SKM-1 treated with dmso at 0.1 percent for 144 hours (cell line): ENCODE measurements around the gene TSNAX.

Source experiments
- DNase-seq: peaks from one replicate; lab custom pipeline; 2025; ENCODE audit not compliant: unreplicated experiment; lab: John Stamatoyannopoulos, UW

TSNAX gene

DNA sequence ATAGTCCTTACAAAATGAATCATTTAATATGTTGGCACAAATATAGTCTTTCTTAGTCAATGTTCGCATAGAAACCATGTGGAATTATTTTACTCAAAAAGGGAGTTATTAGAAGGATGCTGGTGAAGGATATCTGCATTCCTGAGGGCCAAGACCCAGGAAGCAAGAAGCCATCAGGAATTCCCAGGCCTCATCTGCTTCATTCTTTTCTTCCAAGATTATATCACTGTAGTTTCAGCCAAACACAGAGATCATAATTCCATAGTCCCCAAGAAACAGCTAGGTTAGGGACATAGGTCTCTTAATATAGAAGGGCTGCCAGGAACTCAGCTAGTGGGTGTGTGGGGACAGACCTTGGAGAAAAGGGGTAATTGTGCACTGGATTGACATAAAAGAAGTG, 69.5 kb downstream of the TSNAX start:
- no peak for DNase-seq

DNA sequence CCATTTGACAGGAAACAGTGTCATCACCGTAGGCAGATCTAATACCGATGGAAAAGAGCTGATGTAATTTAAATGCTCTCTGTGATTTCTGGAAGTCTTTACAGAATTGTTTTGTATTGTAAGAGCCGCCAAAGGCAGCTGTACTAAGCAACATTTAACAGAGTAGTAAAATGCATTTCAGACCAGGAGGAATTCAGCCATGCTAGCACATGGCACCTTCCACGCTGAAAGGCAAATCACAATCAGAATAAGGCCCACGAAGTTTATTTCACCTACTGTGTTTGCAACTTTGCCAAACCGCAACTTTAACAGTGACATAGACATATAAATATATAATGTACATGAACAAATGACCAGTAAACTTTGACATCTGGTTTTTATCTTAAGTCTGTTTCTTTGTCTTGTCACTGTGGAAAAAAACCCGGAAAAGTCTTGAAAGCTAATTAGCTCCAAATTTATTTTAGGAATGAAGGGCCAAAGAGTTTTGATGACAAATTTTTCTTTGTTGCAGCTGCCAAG, 72.0 kb downstream of the TSNAX start:
- DNase-seq: no peak

DNA sequence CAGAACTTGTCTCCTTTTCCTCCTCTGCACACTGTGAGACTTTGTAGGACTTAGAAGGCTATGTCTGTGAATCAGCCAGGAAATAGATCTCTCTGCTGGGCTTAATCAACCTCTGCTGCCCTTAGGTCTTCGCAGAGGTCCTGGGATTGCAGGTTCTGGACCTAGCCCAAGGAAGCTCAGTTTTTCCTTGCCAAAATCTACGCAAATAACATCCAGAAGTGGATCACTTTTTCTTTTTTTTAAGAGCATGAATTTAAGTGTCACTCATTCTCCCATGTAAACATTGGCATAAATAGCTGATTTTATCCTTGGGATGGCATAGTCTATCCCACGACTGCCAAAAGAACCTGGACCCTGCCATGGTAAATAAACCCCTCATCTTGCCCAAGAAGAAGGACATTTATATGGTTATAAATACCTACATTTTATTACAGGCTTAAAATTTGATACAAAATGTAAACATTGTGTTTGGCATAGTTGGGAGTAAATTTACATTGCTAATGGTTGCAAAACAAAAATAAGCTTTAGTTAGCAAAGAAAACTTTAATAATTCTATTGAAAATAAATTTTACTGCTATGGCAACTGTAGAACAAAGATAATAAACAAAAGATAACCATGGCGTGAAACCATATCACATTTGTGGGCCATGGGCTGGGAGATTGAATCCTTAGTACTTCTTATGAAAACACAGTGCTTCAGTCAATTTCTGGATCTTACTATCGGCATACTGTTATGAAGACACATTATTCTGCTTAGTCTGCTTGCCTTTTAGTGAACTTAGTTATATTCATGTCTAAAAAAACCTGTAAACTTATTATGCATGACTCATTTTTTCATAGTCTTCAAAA, 73.6 kb downstream of the TSNAX start:
- DNase-seq: no peak

DNA sequence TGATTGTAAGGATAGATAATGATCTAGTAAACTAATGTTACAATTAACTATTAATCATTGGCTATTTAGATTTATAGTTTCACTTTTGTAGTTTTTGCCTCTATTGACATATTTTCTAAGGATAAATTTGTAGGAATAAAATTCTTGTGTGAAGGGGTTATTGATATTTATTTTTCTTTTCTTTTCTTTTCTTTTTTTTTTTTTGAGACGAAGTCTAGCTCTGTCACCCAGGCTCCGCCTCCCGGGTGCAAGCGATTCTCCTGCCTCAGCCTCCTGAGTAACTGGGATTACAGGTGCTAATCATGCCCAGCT, 74.2 kb downstream of the TSNAX start:
- DNase-seq: no peak

DNA sequence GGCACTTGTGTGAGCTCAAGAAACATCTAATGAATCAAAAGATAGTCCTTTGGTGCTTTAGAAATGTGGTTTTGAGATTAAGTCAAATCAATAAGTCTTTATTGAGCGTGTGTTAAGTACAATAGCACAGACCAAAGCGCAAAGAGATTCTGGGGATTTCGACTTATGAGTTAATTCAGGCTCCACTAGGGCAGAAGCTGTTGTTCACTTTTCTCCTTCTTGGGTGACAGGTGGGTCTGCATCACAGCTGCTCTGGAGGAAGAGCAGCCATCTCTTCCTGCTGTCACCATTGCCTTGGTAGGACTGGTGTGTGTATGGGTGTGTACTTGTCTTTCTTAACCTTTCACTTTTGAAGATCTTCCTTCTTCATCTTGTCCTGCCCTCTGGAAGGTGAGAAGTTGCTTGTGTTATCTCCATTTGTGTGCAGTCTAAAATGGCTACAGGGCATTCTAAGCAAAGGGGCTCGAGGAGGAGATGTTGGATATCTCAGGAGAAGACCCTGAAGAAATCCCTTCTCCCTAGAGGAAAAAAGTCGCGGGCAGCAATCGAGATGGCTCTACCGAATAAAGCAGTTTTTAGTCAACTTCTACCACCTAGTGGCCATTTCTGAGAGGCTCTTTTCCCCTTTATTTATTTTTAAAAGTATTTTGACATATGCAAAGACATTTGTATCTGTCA, 75.3 kb downstream of the TSNAX start:
- DNase-seq: peak; percentile 92

DNA sequence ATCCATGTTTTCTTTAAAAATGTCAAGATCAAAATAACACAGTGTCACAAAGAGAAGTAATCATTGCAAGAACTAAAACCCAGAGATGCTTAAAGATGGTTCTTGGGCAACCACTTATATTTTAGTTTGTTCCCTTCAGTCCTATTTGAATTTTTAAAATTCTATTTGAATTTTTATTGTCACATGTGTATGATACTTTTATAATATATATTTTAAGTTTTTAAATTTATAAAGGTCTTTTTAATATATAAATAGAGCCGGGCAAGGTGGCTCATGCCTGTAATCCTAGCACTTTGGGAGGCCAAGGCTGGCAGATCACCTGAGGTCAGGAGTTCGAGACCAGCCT, 75.8 kb downstream of the TSNAX start:
- DNase-seq: no peak

DNA sequence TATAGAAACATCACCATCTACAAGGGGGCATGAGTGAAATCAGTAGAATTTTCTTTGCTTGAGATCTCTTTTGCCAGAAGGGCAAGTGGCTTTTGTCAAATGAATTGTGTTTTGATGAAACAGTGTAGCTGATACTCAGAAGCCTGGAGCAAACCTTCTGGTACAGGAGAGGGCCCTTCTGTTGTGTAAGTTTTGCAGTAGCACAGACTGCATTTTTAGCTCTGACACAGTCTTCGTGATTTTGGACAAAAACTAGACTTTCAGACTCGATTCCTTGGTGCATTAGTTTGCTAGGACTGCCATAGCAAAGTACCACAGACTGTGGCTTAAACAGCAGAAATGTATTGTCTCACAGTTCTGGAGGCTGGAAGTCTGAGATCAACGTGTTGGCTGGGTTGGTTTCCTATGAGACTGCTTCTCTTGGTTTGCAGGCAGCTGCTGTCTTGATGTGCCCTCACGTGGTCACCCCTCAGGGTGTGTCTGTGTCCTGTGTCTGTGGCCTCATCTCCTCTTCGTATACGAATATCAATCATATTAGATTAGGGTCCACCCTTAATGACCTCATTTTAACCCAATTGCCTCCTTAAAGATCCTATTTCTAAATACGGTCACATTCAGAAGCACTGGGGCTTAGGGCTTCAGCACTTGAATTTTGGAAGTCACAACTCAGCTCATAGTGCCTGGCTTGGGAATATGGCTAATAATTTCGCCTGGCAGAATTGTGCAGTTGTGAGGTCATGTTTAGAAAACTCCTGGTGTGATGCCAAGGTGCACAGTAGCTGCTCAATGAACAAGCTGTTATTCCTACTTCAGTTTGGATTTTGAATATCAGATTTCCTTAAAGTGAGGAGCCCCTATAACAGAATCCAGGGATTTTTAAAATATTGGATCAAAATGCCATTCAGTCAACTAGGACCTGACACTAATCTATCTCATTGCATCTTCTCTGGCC, 77.0 kb downstream of the TSNAX start:
- DNase-seq: no peak

DNA sequence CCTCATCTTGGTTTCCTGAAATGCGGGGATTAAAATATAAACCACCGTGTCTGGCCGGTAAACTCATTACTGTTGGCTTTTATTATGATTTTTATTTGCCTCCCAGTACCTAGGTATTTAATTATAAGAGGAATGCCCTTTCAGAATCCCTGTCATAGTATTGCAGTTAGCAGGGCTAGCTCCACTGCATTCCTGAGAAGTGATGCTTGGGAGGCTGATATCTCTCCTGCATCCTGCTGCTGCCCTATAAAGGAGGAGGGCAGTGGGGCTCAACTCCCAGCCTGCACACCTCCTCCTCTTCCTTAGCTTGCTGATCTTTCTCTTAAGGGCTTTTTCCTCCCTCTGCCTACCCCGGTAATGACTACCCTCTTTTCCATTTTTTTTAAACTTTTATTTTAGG, 78.2 kb downstream of the TSNAX start:
- no peak for DNase-seq

DNA sequence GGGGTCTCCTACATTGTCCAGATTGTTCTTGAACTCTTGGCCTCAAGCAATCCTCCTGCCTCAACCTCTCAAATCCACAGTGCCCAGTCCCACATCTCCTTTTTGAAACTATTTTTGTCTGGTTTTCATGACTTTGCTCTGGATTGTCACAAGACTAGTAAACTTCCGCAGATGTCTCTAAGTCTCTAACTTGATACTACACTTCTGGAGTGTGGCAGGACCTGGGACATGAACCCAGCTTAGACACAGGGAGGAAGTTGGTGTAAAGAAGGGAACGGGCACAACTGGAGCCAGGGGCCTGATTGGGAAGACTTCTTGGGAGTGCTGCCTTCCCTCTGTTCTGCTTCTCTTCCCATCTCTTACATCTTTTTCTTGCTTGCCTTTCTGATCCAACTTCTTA, 81.9 kb downstream of the TSNAX start:
- no peak for DNase-seq

DNA sequence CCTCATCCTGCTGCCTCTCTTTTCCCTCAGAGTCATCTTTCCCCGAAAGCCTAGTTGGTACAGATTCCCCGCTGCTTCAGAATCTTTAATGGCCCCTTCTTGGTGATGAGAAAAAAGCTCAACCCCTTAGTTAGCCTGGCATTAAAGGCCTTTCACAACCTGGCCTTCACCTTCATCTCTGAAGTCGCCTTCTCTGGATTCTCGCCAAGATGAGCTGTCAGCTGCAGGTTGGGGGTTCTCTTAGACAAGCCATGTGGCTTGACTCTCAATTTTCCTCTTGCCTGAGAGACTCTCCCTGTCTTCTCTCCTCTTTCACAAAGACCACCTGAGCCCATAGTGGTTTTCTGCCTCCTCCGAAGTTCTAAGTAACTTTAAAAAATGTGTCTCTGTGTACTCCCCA, 82.6 kb downstream of the TSNAX start:
- no peak for DNase-seq

DNA sequence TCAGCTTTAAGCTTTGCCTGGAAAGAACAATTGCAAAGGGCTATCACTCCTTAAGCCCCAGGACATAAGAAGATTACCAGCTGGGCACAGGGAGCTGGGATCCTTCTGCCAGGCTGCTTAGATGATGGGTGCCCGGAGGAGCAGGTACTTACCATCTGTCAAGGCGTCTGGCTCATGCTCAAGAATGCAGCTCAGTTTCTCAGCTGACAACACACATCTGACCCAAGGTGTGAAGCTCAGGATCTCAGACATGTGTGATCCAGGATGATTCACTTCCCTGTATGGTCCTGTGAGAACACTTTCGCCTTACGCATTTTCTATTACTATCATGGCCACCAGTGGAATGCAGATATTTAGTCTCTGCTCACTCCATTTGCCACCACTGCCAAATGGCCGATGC, 83.4 kb downstream of the TSNAX start:
- no peak for DNase-seq

DNA sequence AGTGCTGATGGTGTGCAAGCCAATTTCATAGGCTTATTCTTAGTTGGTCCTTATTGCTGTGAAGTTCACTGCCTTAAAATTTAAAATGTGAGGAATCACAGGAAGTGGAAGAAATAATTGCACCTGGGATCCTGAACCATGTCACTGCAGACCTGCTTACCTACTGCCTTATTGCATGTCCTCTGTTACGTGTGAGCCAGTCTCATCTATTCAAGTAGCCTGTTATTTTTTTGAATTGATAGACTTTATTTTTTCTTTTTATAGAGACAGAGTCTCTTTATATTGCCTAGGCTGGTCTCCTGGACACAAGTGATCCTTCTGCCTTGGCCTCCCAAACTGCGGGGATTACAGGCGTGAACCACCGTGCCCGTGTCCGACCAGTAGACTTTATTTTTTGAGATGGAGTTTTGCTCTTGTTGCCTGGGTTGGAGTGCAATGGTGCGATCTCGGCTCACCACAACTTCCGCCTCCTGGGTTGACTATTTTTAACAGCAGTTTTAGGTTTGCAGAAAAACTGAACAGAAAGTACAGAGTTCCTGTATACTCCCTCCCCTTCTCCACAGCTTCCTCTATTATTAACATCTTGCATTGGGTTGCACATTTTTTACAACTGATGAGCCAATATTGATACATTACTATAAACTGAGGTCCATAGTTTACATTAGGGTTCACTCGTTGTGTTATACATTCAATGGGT, 84.1 kb downstream of the TSNAX start:
- DNase-seq: peak; percentile 100

DNA sequence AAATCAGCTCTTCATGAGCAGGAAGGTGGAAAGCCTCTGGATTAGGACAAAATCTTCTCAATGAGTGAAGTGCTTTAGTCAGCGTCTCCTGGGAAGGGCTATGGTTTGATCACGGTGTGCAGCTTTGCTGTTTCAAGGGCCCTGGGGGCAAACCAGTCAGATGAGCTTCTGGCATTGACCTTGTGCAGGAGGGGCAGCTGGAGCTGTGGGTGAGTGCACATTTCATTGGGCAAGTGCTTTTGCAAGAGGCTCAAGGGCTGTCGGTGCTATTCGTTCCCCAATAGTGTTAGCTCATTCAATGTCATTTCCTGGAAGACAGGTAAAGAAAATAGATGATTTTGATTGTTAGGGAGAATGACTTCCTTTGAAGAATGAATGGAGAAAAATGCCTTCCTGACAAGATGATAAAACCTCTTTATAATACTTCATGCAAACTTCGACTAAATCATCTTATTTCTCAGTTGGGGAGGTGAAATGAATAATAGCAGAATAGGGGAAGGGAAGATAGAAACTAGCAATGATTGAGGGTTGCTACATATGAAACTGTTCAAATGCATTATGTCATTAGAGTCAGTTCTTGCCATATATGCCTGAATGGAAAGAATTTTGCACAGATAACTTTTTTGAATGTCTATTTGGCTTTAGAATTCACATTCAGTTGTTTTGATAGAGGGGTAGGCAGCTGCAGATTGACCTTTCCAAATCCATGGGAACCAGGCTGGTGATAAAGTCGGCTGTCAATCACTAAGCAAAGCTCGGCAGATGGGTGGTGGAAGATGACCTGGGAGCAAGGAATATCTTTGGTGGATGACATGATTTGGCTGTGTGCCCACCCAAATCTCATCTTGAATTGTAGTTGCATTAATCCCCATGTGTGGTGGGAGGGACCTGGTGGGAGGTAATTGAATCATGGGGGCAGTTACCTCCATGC, 85.2 kb downstream of the TSNAX start:
- peak; percentile 88 for DNase-seq
